Posterior vena cava (tissue), 2 donors: Measurements from ENCODE around the gene DAB2IP. TPM values are rescaled to one million over a fixed set of nuclear protein-coding genes. Genes with fewer than 3 reads are reported as not detected.

ENCODE experiments used
- DNase-seq: peaks from one replicate; pipeline ENCODE4 v3.0.0-alpha.2; 2020; ENCODE audit warnings: low spot score
- intact Hi-C, 2 donors: fragments of 100-400 bp; cut with DNase I; formaldehyde crosslinking; loops; one replicate each; pipeline versions ENCODE4 v1.14.1 to v1.14.2; 2022 to 2023
- total RNA-seq, 2 donors: library from RNA; stranded (reverse); fragmentation: NEBNext Ultra II Directional; extraction: Animal tissue kit (Norgen Biotek cat#: 25700); gene quantifications; one replicate each; pipeline ENCODE4 v1.2.1, GENCODE V29; 2021
- donor health status: DM: yes; HTN: yes; CAD: no.
- donor health status: DM: yes; HTN: yes; CAD: no.

The DAB2IP gene
- total RNA-seq, 2 donors from 2014 or later = 68.1 to 83.8 TPM

GRCh38 chr9:121655231-121655755 is 3.9 kb downstream of the DAB2IP start:
- peak; percentile 1 for DNase-seq

DNA sequence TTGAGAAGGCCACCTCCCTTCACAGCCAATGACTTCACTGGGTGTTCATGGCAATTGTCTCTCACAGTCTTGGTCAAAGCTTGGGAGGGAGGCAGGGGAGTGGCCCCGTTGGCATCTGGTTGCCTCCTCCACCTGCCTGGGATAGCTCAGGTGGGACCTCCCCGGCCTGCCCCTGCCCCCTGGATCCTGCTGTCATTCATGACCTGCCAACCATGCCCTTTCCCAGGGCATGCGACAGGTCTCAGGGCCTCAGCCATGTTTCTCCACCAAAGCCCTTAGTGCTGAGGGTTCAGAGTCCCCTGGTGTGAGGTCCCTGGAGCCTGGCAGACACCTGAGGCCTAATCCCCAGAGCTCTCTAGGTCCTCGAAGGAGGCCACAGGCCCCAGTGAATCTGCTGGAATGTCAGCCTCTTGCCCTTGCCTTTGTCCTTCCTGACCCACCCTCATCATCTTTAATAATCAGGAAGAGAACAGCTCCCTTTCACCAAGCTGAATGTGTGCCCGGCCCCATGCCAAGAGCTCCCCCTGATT is 5.6 kb downstream of the DAB2IP start:
- intact Hi-C loops = no loop called here

More at GRCh38 chr9:121655231-121655755, 3.9 kb downstream of the DAB2IP start:
- intact Hi-C loops = no loop called here

DNA sequence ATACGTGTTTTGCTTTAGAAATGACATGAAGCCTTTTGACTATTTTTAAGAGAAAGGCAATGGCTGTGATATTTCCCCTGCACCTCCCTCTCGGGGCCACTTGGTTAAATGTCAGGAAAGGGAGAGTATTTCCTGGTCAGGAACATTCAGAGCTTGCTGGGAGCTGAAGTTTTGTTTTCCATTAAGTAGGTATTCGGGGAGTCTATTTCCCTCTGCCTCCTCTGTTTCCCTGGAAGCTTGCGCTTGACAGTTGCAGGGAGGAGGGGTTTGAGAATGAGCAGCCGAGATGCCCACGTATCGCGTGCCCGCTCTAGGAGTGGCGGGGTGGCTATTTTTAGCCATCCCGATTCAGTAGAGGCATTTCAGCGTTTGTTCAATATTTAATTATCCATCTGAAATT is 6.7 kb downstream of the DAB2IP start:
- intact Hi-C loops = no loop called here
- peak; percentile 52 for DNase-seq

More for the DNA sequence above, 5.6 kb downstream of the DAB2IP start:
- DNase-seq = peak; percentile 59

GRCh38 chr9:121658591-121658990 is 7.2 kb downstream of the DAB2IP start:
- intact Hi-C loops = no loop called here
- peak; percentile 57 for DNase-seq

DNA sequence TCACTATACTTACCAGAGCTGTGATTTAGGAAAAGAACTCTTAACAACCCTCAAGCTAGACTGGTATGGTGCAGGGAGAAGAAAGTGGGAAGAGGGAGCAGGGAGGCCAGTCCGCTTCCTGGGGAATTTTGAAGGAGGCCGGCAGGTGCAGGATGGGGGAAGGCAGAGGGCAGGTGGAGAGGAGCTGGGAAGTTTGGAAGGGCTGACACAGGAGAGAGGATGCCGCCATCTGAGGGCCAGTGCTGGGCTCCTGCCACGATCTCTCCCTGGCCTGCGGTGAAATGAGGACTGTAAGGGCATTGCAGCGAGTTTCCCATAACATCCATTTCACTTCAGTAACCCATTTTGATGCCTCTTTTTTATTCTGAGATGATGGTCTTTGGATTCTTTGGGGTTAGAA is 8.9 kb downstream of the DAB2IP start:
- intact Hi-C loops = loop anchor here in 1 of 2 donors (1.0 kb wide), 1 partner anchor 32 kb away; no protein-coding TSS in a partner anchor
- peak; percentile 37 for DNase-seq

GRCh38 chr9:121660876-121661275 is 9.4 kb downstream of the DAB2IP start:
- DNase-seq = peak; percentile 55
- intact Hi-C loops = loop anchor here in 1 of 2 donors (1.0 kb wide), 1 partner anchor 31 kb away; no protein-coding TSS in a partner anchor

GRCh38 chr9:121661328-121661727 is 9.9 kb downstream of the DAB2IP start:
- DNase-seq = peak; percentile 36
- intact Hi-C loops = no loop called here

DNA sequence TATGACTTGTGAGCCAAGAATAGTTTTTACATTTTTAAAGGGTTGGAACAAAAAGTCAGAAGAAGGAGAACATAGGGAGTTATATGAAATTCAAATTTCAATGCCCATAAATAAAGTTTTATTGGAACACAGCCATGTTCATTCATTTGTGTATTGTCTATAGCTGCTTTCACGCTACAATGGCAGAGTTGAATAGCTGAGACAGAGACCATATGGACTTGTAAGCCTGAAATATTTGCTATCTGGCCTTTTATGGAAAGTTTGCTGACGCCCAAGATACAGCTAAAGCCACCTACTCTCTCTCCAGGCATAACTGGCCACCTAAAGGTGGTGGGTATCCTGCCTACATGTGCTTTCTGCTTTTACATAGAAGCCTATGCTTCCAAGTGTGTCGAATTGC is 10.9 kb downstream of the DAB2IP start:
- no peak for DNase-seq
- intact Hi-C loops = no loop called here

- intact Hi-C loops = no loop called here
- DNase-seq = peak; percentile 60
Measured at GRCh38 chr9:121662891-121663580, 11.6 kb downstream of the DAB2IP start.

- intact Hi-C loops = no loop called here
- peak; percentile 35 for DNase-seq
Measured at GRCh38 chr9:121663591-121663990, 12.2 kb downstream of the DAB2IP start.

- intact Hi-C loops = no loop called here
- DNase-seq = peak; percentile 1
Measured at GRCh38 chr9:121666294-121666693, 14.9 kb downstream of the DAB2IP start.

DNA sequence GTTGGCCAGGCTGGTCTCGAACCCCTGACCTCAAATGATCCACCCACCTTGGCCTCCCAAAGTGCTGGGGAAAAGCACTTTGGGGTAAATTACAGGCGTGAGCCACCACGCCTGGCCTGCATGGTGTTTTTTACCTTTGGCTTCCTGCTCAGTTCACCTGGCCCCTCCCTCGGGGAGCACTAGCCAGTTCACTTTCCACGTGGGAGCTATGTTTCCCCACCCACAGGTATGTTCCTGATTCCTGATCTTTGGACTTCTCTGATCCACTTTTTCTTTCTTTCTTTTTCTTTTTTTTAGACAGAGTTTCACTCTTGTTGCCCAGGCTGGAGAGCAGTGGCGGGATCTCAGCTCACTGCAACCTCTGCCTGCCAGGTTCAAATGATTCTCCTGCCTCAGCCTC is 15.8 kb downstream of the DAB2IP start:
- intact Hi-C loops = no loop called here
- DNase-seq = peak; percentile 20

DNA sequence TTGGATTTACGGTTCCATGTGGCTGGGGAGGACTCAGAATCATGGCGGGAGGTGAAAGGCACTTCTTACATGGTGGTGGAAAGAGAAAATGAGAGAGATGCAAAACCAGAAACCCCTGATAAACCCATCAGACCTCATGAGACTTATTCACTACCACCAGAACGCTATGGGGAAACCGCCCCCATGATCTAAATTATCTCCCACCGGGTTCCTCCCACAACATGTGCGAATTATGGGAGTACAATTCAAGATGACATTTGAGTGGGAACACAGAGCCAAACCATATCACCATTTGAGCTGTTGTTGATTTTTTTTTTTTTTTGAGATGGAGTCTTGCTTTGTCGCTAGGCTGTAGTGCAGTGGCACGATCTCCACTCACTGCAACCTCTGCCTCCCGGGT is 16.5 kb downstream of the DAB2IP start:
- no peak for DNase-seq

DNA sequence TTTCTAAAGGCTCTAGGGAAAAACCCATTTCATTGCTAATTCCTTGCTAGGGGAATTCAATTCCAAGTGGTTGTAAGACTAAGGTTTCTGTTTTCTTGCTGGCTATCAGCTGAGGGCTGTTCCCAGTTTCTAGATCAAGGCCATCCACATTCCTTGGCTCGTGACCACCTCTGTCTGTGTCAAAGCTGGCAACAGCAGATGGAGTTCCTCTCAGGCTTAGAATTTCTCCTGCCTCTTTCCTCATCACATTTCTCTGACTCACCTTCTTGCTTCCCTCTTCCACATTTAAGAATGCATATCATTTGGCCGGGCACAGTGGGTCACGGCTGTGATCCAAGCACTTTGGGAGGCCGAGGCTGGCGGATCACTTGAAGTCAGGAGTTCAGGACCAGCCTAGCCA is 19.0 kb downstream of the DAB2IP start:
- DNase-seq = peak; percentile 89
- intact Hi-C loops = no loop called here

More for the DNA sequence above, 16.5 kb downstream of the DAB2IP start:
- intact Hi-C loops = no loop called here

DNA sequence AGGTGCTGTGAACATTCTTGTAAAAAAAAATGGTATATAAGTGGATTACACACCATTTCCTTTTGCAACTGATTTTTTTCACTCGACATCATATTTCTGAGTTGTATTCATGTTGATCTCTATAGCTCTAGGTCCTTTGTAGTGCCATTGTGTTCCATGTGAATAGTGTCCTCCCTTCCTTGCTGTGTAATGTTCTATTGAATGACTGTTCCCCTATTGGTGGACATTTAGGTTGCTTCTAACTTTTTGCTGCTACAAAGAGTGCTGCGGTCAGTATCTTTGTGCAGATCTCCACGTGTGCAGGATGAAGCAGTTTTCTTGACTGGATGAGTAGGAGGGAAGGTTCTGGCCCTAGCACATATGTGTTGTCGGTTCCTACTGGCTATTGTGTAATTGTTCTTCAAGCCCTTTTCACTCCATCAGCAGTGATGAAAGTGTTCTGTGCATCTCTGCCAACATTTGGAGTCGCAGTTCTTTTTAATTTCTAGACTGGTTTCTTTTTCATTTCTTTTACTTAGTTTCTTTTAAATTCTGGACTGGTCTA is 20.2 kb downstream of the DAB2IP start:
- intact Hi-C loops = no loop called here
- DNase-seq = peak; percentile 24

DNA sequence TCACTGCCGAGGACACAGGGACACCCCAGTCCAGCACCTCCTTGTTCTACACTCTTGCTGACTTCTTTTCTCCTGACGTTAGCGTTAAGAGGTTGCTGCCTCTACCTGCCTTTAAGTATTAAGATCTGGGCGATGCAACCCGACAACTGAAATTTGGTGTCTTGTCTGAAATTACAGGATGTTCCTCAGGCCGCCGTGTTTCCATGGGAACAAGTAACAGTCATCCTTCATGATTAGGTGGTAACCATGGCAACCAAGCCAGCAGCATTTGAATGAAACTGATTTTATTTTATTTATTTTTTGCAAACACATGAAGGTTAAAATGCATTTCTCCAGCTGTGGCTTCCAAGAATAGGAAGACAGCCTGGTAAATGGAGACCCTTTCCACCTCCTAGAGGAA is 20.8 kb downstream of the DAB2IP start:
- DNase-seq = peak; percentile 59
- intact Hi-C loops = no loop called here

DNA sequence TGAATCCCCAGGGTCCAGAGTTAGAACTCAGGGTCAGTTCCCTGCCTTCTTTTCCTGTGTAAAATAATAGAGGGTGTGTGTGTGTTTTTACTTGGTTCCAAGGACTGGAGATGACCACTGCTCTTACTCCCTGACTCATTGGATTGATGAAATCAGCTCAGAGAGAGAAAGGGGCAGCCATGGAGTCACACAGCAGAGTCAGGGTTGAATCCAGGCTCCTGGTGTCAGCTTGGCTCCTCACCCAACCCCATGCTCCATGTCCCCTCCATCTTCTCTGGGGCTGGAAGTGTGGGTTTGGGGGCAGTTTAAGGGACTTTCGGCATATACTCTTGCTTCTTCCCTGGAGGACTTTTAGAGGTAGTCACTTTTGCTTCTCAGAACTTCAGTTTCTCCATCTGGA is 21.6 kb downstream of the DAB2IP start:
- intact Hi-C loops = no loop called here
- peak; percentile 18 for DNase-seq

DNA sequence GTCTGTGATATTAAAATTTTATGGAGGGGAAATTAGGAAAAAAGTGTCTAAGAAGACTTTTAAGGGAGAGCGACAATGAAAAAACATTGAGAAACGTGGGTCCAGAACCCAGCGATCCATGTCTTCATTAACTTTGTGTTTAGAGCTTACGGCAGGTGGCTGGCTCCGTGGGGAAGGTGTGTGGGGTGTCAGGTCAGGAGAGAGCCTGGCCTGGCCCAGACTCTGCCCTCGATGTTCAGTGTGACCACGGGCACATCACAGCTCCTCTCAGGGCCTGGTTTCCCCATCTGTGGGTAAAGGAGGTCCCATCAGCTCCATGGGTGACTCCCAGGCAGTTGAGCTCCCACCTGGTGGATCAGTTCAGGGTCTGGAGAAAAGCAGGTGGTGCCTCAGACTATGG is 22.1 kb downstream of the DAB2IP start:
- DNase-seq = peak; percentile 60
- intact Hi-C loops = no loop called here

- intact Hi-C loops = no loop called here
- no peak for DNase-seq
Measured at GRCh38 chr9:121674017-121674416, 22.6 kb downstream of the DAB2IP start.

DNA sequence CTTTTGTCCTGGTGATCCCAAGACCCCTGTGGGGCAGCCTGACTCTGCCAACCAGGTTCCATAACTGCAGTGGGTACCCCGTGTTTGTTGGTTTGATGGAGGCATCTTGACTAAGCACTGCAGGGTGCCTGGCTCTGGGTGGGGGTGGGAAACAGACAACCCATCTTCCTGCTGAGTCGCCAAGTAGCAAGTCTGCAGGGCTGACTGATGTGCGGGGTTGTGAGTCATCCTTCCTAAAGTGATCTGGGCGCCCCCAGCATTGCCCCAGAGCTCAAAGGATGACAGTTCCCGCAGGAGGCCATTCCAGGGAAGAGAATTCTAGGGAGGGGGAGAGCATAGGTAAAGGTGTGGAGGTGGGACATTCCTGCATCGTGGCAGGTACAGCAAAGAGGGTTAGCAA is 23.5 kb downstream of the DAB2IP start:
- DNase-seq = no peak
- intact Hi-C loops = no loop called here

DNA sequence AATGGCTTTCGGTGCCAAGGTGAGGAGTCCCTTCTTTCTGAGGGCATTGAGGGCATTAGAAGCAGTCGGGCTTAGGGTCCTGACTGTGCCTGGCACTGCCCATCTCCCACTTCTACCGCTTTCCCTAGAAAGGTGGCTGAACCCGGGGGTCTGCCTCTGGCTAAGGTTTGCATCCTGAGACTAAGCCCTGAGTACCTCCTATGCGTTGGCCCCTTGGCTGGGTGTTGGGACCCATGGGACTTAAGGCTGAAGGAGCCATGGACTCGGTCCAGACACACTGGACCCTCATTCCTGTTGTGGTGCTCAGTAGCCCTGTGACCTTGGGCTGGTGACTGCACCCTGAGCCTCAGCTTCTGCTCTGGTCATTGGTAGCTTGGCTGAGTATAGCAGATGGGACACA is 23.9 kb downstream of the DAB2IP start:
- intact Hi-C loops = no loop called here
- DNase-seq = peak; percentile 67
